ENCODE results near the gene FAH.

FAH gene

GRCh38 chr15:80188251-80188650 is 35.5 kb downstream of the FAH start:
- H4K20me1 ChIP-seq (ENCODE audit: insufficient read depth, low read length): no peaks in the 10 kb centered on the region
- TF ChIP-seq, protein P1, sequence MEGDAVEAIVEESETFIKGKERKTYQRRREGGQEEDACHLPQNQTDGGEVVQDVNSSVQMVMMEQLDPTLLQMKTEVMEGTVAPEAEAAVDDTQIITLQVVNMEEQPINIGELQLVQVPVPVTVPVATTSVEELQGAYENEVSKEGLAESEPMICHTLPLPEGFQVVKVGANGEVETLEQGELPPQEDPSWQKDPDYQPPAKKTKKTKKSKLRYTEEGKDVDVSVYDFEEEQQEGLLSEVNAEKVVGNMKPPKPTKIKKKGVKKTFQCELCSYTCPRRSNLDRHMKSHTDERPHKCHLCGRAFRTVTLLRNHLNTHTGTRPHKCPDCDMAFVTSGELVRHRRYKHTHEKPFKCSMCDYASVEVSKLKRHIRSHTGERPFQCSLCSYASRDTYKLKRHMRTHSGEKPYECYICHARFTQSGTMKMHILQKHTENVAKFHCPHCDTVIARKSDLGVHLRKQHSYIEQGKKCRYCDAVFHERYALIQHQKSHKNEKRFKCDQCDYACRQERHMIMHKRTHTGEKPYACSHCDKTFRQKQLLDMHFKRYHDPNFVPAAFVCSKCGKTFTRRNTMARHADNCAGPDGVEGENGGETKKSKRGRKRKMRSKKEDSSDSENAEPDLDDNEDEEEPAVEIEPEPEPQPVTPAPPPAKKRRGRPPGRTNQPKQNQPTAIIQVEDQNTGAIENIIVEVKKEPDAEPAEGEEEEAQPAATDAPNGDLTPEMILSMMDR (IDR thresholded peaks at IDR 0.05; ENCODE audit: borderline replicate concordance, extremely low read depth, low read length, poor library complexity, severe bottlenecking): no peak
- no peak for TF ChIP-seq EZH2 (IDR thresholded peaks at IDR 0.05; ENCODE audit: borderline replicate concordance, low read depth, low read length, severe bottlenecking)
- no peak overlapping the region for H3K4me2 ChIP-seq (ENCODE audit: insufficient read depth, low read length)
- no peak overlapping the region for H3K4me3 ChIP-seq (ENCODE audit: low read depth in 1 of 2, low read length in 2 of 2)
- H3K9ac ChIP-seq (ENCODE audit: low read depth, low read length): no peak overlapping the region
- no peaks in the 10 kb centered on the region for H3K9me3 ChIP-seq (ENCODE audit: insufficient read depth, low read length, severe bottlenecking)
- no peaks in the 10 kb centered on the region for H3K79me2 ChIP-seq (ENCODE audit: insufficient read depth, low read length)
- no peak overlapping the region for H3K27ac ChIP-seq (ENCODE audit: low read length)
- DNase-seq (no peak), ATAC-seq (ENCODE audit: insufficient read depth, low read depth) (no peak)
- H3K36me3 ChIP-seq (ENCODE audit: insufficient read depth, low read length): no peaks in the 10 kb centered on the region; the same call in 1 of the 2 replicates
- H3K4me1 ChIP-seq (ENCODE audit: insufficient read depth, low read length): no peaks in the 10 kb centered on the region
- no peak overlapping the region for H2AFZ ChIP-seq (ENCODE audit: low read depth, low read length)
- no peaks in the 10 kb centered on the region for H3K27me3 ChIP-seq (ENCODE audit: insufficient read depth, low read length, poor library complexity)

- Histone ChIP-seq H3K4me3 (ENCODE audit: low read depth in 1 of 2, low read length in 2 of 2) (no peak overlapping the region), H2AFZ (ENCODE audit: low read depth, low read length) (no peak overlapping the region), H3K4me1 (ENCODE audit: insufficient read depth, low read length) (no peaks in the 10 kb centered on the region), H3K4me2 (ENCODE audit: insufficient read depth, low read length) (no peak overlapping the region), H3K27me3 (ENCODE audit: insufficient read depth, low read length, poor library complexity) (no peaks in the 10 kb centered on the region), H3K27ac (ENCODE audit: low read length) (no peak overlapping the region), H4K20me1 (ENCODE audit: insufficient read depth, low read length) (no peaks in the 10 kb centered on the region), H3K79me2 (ENCODE audit: insufficient read depth, low read length) (no peaks in the 10 kb centered on the region), H3K9me3 (ENCODE audit: insufficient read depth, low read length, severe bottlenecking) (no peaks in the 10 kb centered on the region), H3K36me3 (ENCODE audit: insufficient read depth, low read length) (no peaks in the 10 kb centered on the region; the same call in 1 of the 2 replicates), H3K9ac (ENCODE audit: low read depth, low read length) (no peak overlapping the region)
- DNase-seq (no peak), ATAC-seq (ENCODE audit: insufficient read depth, low read depth) (no peak)
- no peak for TF ChIP-seq EZH2 (IDR thresholded peaks at IDR 0.05; ENCODE audit: borderline replicate concordance, low read depth, low read length, severe bottlenecking)
- TF ChIP-seq, protein P1 (IDR thresholded peaks at IDR 0.05; ENCODE audit: borderline replicate concordance, extremely low read depth, low read length, poor library complexity, severe bottlenecking): no peak
Measured at GRCh38 chr15:80191198-80191597, 38.4 kb downstream of the FAH start.

DNA sequence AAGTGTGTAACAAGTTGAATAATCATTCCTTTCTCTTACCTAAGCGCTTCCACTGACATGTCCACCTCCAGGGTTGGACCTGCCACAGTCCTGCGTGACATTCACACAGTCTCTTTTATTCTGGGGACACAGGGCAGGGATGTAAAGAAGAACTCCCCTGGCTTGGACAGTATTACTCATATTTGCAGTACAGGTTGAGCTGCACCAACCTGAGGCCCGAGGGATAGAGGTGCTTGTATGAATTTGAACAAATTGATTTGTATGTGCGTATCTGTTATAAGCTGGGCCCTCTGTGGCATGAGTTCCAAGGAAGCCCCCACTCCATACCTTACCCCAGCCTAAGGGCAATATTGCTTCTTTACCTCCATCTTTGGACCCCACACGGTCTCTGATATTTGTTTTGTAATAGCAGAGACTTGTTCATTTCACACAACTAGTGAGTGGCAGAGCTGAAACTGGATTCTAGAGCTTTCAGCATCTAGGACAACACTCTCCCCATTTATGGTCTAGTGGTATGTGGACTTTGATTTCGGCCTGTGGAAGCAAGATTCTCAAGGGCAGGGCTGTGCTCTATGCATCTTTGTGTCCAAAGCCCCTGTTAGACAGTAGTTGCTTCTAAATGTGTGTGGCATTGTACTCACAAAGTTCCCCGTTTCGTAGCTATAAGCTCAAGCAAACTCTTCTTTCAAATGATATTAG is 39.2 kb downstream of the FAH start:
- TF ChIP-seq EZH2 (IDR thresholded peaks at IDR 0.05; ENCODE audit: borderline replicate concordance, low read depth, low read length, severe bottlenecking): no peak
- TF ChIP-seq, protein P1 (IDR thresholded peaks at IDR 0.05; ENCODE audit: borderline replicate concordance, extremely low read depth, low read length, poor library complexity, severe bottlenecking): no peak
- no peak overlapping the region for H3K4me3 ChIP-seq (ENCODE audit: low read depth in 1 of 2, low read length in 2 of 2)
- DNase-seq: no peak
- no peaks in the 10 kb centered on the region for H3K4me1 ChIP-seq (ENCODE audit: insufficient read depth, low read length)
- H3K79me2 ChIP-seq (ENCODE audit: insufficient read depth, low read length): no peaks in the 10 kb centered on the region
- no peaks in the 10 kb centered on the region for H3K27me3 ChIP-seq (ENCODE audit: insufficient read depth, low read length, poor library complexity)
- H3K36me3 ChIP-seq (ENCODE audit: insufficient read depth, low read length): no peaks in the 10 kb centered on the region; the same call in 1 of the 2 replicates
- no peaks in the 10 kb centered on the region for H3K9me3 ChIP-seq (ENCODE audit: insufficient read depth, low read length, severe bottlenecking)
- no peak for ATAC-seq (ENCODE audit: insufficient read depth, low read depth)
- no peak overlapping the region for H3K4me2 ChIP-seq (ENCODE audit: insufficient read depth, low read length)
- H4K20me1 ChIP-seq (ENCODE audit: insufficient read depth, low read length): no peaks in the 10 kb centered on the region
- H3K27ac ChIP-seq (ENCODE audit: low read length): no peak overlapping the region
- no peak overlapping the region for H3K9ac ChIP-seq (ENCODE audit: low read depth, low read length)
- H2AFZ ChIP-seq (ENCODE audit: low read depth, low read length): no peak overlapping the region
